Keratinocyte (primary cell): Measurements from ENCODE around the gene EXD3.

Experiments
- EZH2 ChIP-seq: IDR thresholded peaks from one replicate; pipeline ENCODE4 v1.6.1; 2012; ENCODE audit warnings: inconsistent platforms, mild to moderate bottlenecking, low read length, moderate library complexity
- TF ChIP-seq, protein P1 (sequence below), 3 experiments: IDR thresholded peaks in 1 of 3; conservative IDR thresholded peaks in 1 of 3; optimal IDR thresholded peaks in 1 of 3; 2 replicates in 2 of 3; 3 replicates in 1 of 3; pipeline versions ENCODE3 to v1.5.1; 2011; ENCODE audit warnings: low read length in 3 of 3, mild to moderate bottlenecking in 3 of 3, moderate library complexity in 2 of 3, control low read depth in 1 of 3, inconsistent platforms in 1 of 3; ENCODE audit not compliant: insufficient read depth in 2 of 3; ENCODE audit errors: extremely low read depth in 1 of 3

DNA sequence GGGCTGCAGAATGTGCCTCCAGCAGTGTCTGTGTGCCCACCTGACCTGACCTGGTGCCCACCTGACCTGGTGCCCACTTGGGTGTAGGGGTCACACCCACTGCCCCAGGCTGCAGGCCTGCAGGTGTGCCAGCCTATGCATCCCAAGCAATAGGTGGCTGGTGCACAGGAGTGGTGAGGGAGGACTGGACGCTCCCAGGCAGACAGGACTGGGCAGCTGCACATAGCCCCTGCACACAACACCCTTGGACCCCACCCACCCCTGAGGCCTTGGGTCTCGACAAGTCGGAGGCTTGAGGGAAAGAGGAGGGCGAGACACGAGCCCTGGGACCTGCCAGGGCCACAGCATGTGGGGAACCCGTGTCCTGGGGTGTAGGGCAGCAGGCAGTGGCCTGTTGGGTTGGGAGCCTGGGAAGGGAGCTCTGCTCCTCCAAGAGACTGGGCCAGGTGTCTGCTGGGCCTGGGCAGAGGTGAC lies 110.1 kb downstream of the EXD3 start:
- TF ChIP-seq, protein P1, sequence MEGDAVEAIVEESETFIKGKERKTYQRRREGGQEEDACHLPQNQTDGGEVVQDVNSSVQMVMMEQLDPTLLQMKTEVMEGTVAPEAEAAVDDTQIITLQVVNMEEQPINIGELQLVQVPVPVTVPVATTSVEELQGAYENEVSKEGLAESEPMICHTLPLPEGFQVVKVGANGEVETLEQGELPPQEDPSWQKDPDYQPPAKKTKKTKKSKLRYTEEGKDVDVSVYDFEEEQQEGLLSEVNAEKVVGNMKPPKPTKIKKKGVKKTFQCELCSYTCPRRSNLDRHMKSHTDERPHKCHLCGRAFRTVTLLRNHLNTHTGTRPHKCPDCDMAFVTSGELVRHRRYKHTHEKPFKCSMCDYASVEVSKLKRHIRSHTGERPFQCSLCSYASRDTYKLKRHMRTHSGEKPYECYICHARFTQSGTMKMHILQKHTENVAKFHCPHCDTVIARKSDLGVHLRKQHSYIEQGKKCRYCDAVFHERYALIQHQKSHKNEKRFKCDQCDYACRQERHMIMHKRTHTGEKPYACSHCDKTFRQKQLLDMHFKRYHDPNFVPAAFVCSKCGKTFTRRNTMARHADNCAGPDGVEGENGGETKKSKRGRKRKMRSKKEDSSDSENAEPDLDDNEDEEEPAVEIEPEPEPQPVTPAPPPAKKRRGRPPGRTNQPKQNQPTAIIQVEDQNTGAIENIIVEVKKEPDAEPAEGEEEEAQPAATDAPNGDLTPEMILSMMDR (optimal IDR thresholded peaks at IDR 0.05 in 1 of 3, IDR thresholded peaks at IDR 0.05 in 1 of 3, conservative IDR thresholded peaks at IDR 0.05 in 1 of 3; ENCODE audit: extremely low read depth in 1 of 3, insufficient read depth in 2 of 3, low read length in 3 of 3): no peak
- TF ChIP-seq EZH2: no peak
